Fibroblast of the conjunctiva (primary cell): Measurements from ENCODE around the gene PRKG1.

Experiments
- DNase-seq: peaks from one replicate; pipeline ENCODE4 v3.0.0-alpha.2; 2010; ENCODE audit warnings: low read depth

PRKG1 gene

DNA sequence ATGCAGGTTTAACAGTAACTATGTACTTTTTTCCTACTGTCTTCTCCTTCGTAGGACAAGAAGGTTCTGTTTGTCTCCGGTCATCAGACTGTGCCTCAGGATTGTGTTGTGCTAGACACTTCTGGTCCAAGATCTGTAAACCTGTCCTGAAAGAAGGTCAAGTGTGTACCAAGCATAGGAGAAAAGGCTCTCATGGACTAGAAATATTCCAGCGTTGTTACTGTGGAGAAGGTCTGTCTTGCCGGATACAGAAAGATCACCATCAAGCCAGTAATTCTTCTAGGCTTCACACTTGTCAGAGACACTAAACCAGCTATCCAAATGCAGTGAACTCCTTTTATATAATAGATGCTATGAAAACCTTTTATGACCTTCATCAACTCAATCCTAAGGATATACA is 1242.2 kb downstream of the PRKG1 start:
- no peak for DNase-seq

DNA sequence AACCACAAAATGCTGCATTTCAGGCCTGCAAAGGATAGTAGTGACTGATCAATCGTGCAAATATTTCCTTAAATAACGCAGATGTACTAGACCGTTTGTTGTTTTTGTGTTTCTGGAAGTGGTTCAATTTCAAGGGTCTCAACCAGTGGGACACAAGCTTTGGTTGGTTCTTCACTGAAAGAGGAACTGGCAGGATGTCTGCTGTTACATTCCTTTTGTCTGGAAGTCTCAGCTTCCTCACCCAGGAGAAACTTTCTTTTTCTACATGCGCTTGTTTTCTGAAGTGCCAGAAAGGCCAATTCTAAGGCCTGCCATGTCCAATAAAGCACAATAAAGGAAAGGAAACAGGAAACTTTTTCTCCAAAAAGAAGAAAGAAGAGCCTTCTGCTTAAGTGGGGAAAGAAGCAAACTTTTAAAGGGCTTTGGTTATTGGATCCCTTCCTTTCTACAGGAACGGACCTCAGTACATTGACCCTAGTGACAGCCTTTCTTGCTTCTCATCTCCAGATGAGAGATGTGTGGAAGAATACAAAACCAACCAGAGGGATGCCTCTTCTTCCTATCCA is 1243.9 kb downstream of the PRKG1 start:
- DNase-seq: no peak

GRCh38 chr10:52318822-52319464 is 1244.7 kb downstream of the PRKG1 start:
- DNase-seq: peak; percentile 83

DNA sequence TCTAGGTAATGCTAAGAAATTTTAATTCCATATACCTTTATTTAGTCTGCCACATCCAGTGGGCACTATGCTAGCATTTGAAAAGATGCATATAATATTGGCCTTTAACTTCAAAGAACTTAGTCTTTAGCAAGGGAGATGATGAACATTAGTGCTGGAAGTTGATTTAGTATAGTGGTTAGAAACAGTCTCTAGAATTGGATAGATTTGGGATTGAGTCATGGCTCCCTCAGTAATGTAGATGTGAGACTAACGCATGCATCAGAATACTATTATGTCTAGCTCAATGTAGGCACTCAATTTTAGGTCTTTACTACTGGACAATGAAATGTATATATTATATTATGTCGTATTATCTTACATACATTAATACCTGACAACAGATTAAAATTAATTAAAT is 1245.6 kb downstream of the PRKG1 start:
- no peak for DNase-seq

DNA sequence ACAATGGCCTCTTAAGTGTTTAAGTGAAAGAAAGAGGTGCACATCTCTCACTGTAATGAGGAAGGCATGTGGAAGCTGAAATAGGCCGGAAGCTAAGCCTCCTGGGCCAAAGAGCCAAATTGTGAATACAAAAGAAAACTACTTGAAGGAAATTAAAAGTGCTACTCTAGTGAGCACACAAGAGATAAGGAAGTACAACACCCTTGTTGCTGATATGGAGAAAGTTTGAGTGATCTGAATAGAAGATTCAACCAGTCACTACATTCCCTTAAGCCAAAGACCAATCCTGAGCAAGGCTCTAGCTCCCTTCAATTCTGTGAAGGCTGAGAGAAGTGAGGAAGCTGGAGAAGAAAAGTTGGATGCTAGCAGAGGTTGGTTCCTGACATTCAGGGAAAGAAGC is 1248.0 kb downstream of the PRKG1 start:
- DNase-seq: no peak

DNA sequence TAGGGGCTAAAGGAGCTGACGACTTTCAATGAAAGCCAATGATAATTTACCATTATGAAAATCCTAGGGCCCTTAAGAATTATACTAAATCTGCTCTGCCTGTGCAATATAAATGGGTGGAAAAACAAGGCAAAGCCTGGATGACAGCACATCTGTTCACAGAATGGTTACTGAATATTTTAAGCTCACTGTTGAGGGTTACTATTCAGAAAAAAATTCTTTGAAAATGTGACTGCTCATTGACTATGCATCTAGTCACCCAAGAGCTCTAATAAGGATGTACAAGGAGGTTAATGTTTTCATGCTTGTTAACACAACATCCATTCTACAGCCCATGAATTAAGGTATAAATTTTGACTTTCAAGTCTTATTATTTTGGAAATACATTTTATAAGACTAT is 1248.6 kb downstream of the PRKG1 start:
- DNase-seq: no peak

DNA sequence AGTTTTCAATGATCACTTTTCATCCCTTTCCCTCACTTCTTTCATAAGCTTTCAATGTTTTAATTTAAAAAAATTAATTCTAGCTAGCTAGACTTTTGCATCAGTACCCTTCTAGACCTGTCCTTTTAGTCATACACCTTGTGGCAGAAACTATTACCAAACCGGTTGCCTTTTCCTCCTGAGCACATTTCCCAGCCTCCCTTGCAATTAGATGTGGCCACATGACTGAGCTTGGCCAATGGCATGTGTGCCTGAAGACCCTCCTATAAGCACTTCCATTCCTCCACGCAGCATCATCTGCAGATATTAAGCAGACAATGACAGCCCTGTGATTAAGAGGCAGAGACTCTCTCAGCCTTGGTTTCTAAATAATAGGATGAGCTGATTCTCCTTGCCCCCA is 1252.1 kb downstream of the PRKG1 start:
- DNase-seq: no peak

DNA sequence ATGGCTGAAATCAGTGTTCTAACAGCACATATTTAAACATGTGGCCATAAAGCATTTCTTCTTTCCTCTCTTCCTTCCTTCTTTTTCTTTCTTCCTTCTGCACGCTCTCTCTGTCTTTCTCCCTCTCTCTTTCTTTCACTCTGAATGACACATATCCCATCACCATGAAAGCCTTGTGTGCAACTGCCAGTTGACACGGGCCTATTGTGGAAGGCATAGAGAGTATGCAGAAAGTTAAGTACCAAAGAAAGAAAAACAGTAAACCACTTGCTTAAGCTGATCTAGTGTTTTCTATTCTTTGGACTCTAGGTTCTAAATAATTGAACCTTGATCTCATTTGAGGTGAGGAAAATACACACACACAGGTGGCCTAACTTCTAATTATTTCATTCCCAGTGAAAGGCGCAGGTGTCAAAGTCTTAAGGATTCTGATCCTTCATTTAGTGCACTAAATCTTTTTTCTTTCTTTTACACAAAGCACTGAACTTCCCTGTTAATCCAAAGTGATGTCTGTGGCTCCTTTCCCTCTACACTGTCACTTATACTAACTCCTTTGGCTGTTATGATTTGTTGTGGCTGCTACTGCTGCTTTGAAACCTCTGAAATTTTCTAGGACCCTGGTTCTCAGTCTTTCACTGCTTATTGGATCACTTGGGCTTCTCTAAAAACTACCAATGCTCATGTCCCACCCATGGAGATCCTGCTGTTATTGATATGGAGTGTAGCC is 1257.5 kb downstream of the PRKG1 start:
- no peak for DNase-seq

DNA sequence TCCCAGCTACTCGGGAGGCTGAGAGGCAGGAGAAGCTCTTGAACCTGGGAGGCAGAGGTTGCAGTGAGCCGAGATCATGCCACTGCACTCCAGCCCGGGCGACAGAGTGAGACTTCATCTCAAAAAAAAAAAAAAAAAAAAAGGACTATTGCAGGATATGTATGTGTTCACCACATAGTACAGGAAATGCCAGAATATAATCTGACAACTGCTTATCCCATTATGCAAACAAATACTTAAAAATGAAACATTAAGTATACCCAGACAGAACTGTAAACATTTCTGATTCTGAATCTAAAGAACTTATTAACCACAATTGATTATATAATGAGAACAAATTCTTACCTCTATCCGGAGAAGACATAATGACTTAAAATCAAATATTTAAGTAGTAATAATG is 1258.5 kb downstream of the PRKG1 start:
- no peak for DNase-seq

GRCh38 chr10:52334595-52334994 is 1260.3 kb downstream of the PRKG1 start:
- DNase-seq: no peak

DNA sequence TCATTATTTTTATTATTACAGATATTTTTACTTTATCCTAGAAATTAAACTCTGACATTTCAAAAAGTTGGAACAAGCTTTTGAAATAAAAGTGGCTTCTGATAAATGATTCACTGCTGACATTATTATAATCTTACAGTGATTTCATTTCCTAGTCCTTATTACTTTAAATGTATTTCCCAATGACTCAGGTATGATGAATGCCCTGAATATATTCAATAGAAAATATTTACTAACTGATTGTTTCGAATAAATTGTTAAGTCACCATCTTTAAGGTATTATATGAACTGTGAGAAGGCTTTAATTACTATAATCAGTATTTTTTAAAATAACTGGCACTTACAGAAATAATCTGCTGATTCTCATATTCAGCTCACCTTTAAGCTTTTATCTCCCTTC is 1261.4 kb downstream of the PRKG1 start:
- no peak for DNase-seq

- no peak for DNase-seq
These were observed 1262.9 kb downstream of the PRKG1 start for GRCh38 chr10:52337225-52337624.

- DNase-seq: no peak
These were observed 1269.2 kb downstream of the PRKG1 start for GRCh38 chr10:52343439-52343838.

DNA sequence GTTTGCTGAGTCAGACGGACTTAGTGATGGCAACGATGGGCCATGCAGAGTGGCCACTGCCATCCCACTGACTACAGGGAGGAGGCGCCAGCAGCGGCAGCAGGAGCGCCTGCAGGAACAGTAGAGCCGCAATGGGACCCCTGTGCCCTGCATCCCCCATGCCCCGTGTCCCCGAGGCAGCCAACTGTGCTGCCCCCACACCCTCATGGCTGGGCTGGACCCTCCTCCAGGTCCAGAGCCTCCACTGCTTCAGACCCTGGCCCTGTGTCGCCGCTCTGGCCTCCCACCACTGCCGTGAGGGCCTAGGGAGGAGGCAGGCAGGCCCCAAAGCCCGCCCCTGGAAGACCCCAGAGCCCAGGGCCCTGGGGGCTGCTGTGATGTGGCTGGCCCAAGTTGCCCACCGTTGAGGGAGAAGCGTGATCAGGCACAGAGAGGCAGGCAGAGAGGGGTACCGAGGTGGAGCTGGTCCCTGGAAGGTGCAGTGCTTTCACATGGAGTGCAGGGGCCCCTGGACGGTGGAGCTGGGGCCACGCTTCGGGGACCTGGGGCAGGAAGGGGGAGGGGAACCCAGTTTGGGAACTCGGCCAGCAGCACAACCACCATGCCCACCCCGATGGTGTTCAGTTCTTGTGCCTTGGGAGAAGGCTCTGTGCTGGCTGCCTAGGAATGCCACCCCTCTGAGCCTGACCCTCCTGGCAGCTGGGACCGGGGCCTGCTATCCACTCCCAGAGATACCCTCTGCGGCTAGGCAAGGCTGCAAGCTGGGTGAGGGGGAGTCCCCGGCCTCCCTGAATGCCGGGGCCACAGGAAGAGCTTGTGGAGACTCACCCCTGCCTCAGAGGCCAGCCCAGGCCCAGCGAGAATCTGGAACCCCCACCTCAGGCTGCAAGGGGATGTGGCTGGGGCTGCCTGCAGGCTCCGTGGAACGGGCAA is 1272.4 kb downstream of the PRKG1 start:
- DNase-seq: no peak

DNA sequence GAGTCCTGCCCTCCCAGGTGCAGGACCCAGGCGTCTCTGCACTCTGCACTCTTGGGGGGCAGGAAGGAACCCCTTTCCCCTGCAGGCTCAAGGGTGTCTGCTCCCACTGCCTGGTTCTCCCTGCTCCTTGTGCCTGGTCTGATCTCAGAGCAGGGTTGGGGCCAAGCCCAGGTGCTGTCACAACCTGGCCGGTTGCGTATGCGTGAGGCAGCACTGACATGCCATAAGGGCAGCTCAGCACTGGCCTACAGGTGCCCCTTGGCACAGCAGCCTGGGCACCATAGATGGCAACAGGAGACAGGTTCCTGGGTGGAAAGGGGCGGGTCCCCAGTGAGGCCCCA is 1273.0 kb downstream of the PRKG1 start:
- DNase-seq: no peak
